Vagina (tissue), 2 donors: Measurements from ENCODE around the gene CASQ2. TPM values are rescaled to one million over a fixed set of nuclear protein-coding genes. Genes with fewer than 3 reads are reported as not detected.

Experiments used
- DNase-seq, 2 donors: peaks; one replicate each; pipeline ENCODE4 v3.0.0-alpha.2; 2017; ENCODE audit errors: extremely low spot score in 2 of 2
- H3K27ac ChIP-seq: fragments of 200-600 bp; sonication (generic); one replicate; pipeline ENCODE4 v1.5.1; 2019
- H3K27me3 ChIP-seq: fragments of 200-600 bp; sonication (generic); one replicate; pipeline ENCODE4 v1.5.1; 2019
- H3K36me3 ChIP-seq, 2 donors: fragments of 200-600 bp; sonication (generic); one replicate each; pipeline ENCODE4 v1.5.1; 2017 to 2019
- H3K4me1 ChIP-seq: fragments of 200-600 bp; sonication (generic); one replicate; pipeline ENCODE4 v1.5.1; 2019
- H3K4me3 ChIP-seq, 2 donors: fragments of 200-600 bp; sonication (generic); 1 replicate in 1 of 2; 2 replicates in 1 of 2; pipeline ENCODE4 v1.5.1; 2016 to 2019
- H3K9me3 ChIP-seq: fragments of 200-600 bp; sonication (generic); one replicate; pipeline ENCODE4 v1.5.1; 2019
- POLR2A ChIP-seq, 2 donors: fragments of 450-650 bp; IDR thresholded peaks; one replicate each; pipeline ENCODE4 v1.6.1; 2017; ENCODE audit warnings: antibody characterized with exemption in 2 of 2, mild to moderate bottlenecking in 2 of 2, moderate library complexity in 2 of 2
- POLR2AphosphoS5 ChIP-seq, 2 donors: sonication (generic); formaldehyde crosslinking; IDR thresholded peaks; one replicate each; pipeline ENCODE4 v1.9.0; 2017; ENCODE audit warnings: antibody characterized with exemption in 2 of 2, mild to moderate bottlenecking in 2 of 2, low read depth in 1 of 2; ENCODE audit not compliant: insufficient read depth in 1 of 2
- intact Hi-C: fragments of 100-400 bp; cut with DNase I; formaldehyde crosslinking; loops from one replicate; pipeline ENCODE4 v1.15.1; 2023
- total RNA-seq: library from RNA; depleted of rRNA; stranded (reverse); fragments of >200 nt; gene quantifications from one replicate; pipeline ENCODE4 v1.2.3, GENCODE V29; 2016
- TF ChIP-seq, protein P1 (sequence below), 3 experiments: fragments of 450-650 bp in 2 of 3; fragments of 200-600 bp in 1 of 3; sonication (generic) in 1 of 3; IDR thresholded peaks; one replicate each; pipeline ENCODE4 v1.5.1; 2017 to 2019; ENCODE audit warnings: antibody characterized with exemption in 3 of 3, mild to moderate bottlenecking in 2 of 3, moderate library complexity in 2 of 3

CASQ2 gene
- total RNA-seq, 1 donor from 2014 or later, result 3.2 TPM

- no peaks in the 10 kb centered on the region for H3K27me3 ChIP-seq
- DNase-seq, result no peak
- intact Hi-C loops, result no loop called here
- H3K4me1 ChIP-seq, result no peaks in the 10 kb centered on the region
- no peak overlapping the region for H3K4me3 ChIP-seq
- no peak overlapping the region for H3K27ac ChIP-seq
- H3K9me3 ChIP-seq, result no peaks in the 10 kb centered on the region
- H3K36me3 ChIP-seq, result no peaks in the 10 kb centered on the region
- TF ChIP-seq, protein P1, sequence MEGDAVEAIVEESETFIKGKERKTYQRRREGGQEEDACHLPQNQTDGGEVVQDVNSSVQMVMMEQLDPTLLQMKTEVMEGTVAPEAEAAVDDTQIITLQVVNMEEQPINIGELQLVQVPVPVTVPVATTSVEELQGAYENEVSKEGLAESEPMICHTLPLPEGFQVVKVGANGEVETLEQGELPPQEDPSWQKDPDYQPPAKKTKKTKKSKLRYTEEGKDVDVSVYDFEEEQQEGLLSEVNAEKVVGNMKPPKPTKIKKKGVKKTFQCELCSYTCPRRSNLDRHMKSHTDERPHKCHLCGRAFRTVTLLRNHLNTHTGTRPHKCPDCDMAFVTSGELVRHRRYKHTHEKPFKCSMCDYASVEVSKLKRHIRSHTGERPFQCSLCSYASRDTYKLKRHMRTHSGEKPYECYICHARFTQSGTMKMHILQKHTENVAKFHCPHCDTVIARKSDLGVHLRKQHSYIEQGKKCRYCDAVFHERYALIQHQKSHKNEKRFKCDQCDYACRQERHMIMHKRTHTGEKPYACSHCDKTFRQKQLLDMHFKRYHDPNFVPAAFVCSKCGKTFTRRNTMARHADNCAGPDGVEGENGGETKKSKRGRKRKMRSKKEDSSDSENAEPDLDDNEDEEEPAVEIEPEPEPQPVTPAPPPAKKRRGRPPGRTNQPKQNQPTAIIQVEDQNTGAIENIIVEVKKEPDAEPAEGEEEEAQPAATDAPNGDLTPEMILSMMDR (IDR thresholded peaks at IDR 0.05), result no peak
- TF ChIP-seq POLR2AphosphoS5 (IDR thresholded peaks at IDR 0.05; ENCODE audit: insufficient read depth in 1 of 2, low read depth in 1 of 2) (no peak), POLR2A (IDR thresholded peaks at IDR 0.05) (no peak)
These were observed 29.0 kb upstream of the CASQ2 start for GRCh38 chr1:115797486-115797885.

DNA sequence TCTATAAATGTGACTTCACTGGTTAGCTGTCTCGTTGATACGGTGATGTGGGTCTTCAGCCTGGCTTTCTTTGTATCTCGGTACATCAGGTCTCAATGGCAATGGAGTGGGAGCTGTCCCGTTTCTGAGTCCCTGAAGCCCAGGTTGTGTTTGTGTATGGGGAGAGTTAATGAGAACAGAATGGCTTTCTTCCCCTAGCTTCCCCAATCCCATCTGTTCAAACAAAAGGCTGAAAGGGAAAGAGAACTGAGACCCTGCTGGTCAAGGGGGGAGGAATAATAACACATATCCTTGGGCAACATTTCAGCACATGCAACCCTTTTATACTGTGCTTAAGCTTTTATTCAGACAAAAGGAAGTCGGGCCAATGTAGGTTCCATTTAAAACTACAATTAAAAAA lies 28.4 kb upstream of the CASQ2 start:
- TF ChIP-seq POLR2AphosphoS5 (IDR thresholded peaks at IDR 0.05; ENCODE audit: insufficient read depth in 1 of 2, low read depth in 1 of 2) (no peak), POLR2A (IDR thresholded peaks at IDR 0.05) (no peak)
- TF ChIP-seq, protein P1 (IDR thresholded peaks at IDR 0.05), result no peak
- intact Hi-C loops, result no loop called here

GRCh38 chr1:115796036-115796435 lies 27.5 kb upstream of the CASQ2 start:
- no peaks in the 10 kb centered on the region for H3K27me3 ChIP-seq
- intact Hi-C loops, result no loop called here
- DNase-seq, result no peak
- H3K4me1 ChIP-seq, result no peaks in the 10 kb centered on the region
- H3K36me3 ChIP-seq, result no peaks in the 10 kb centered on the region
- TF ChIP-seq, protein P1 (IDR thresholded peaks at IDR 0.05), result no peak
- TF ChIP-seq POLR2A (IDR thresholded peaks at IDR 0.05) (no peak), POLR2AphosphoS5 (IDR thresholded peaks at IDR 0.05; ENCODE audit: insufficient read depth in 1 of 2, low read depth in 1 of 2) (no peak)
- H3K9me3 ChIP-seq, result no peaks in the 10 kb centered on the region
- H3K27ac ChIP-seq, result no peak overlapping the region
- no peak overlapping the region for H3K4me3 ChIP-seq

More for the DNA sequence above, 28.4 kb upstream of the CASQ2 start:
- DNase-seq, result no peak
- H3K4me3 ChIP-seq, result no peak overlapping the region
- H3K36me3 ChIP-seq, result no peaks in the 10 kb centered on the region
- no peak overlapping the region for H3K27ac ChIP-seq
- no peaks in the 10 kb centered on the region for H3K27me3 ChIP-seq
- H3K4me1 ChIP-seq, result no peaks in the 10 kb centered on the region
- no peaks in the 10 kb centered on the region for H3K9me3 ChIP-seq

DNA sequence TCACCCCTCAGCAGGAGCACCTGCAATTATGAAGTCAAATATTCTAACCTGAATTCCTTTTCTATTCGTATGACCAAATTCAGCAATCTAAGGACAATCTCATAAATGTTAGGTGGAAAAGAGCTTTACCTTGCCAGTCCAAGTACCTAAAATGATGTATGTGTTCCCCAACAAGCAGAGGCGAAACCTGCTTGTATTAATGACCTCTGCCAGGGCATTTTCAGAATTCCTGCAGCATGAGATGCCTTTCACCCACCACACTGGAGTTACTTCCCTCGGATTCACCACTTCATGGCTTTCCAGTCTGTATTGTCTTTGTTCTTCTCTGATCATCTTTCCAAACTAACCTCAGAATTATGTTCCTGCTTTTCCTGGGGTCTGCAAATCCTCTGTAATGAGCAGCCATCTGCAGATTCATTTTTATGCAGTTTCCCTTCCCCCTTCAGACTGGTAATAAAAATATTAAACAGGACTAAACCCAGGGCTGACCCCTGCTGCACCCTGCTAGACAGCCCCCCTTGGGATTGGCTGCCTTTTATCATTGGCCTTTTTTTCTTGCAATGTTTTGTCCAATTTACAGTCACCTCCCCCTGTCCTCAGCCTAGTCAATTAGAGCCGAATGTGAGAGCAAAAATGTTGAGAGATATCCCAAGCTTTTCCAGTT lies 26.6 kb upstream of the CASQ2 start:
- TF ChIP-seq POLR2AphosphoS5 (IDR thresholded peaks at IDR 0.05; ENCODE audit: insufficient read depth in 1 of 2, low read depth in 1 of 2), result no peak
- TF ChIP-seq, protein P1 (IDR thresholded peaks at IDR 0.05), result no peak
- no peak for TF ChIP-seq POLR2A (IDR thresholded peaks at IDR 0.05)
- Histone ChIP-seq H3K4me1 (no peaks in the 10 kb centered on the region), H3K27me3 (no peaks in the 10 kb centered on the region), H3K4me3 (no peak overlapping the region), H3K36me3 (no peaks in the 10 kb centered on the region), H3K9me3 (no peaks in the 10 kb centered on the region), H3K27ac (no peak overlapping the region)
- intact Hi-C loops, result no loop called here
- no peak for DNase-seq

- H3K4me3 ChIP-seq, result no peak overlapping the region
- no peak for TF ChIP-seq POLR2AphosphoS5 (IDR thresholded peaks at IDR 0.05; ENCODE audit: insufficient read depth in 1 of 2, low read depth in 1 of 2)
- TF ChIP-seq, protein P1 (IDR thresholded peaks at IDR 0.05), result no peak
- no peak for TF ChIP-seq POLR2A (IDR thresholded peaks at IDR 0.05)
- intact Hi-C loops, result no loop called here
- H3K36me3 ChIP-seq, result no peaks in the 10 kb centered on the region
- no peak overlapping the region for H3K27ac ChIP-seq
- no peaks in the 10 kb centered on the region for H3K27me3 ChIP-seq
- no peaks in the 10 kb centered on the region for H3K4me1 ChIP-seq
- no peak for DNase-seq
- H3K9me3 ChIP-seq, result no peaks in the 10 kb centered on the region
These were observed 24.6 kb upstream of the CASQ2 start for GRCh38 chr1:115793162-115793561.
